NCI-H2081 treated with DMSO at 0.1 percent for 48 hours (cell line): ENCODE data around the gene NUSAP1.
"Not testable (repeated sequence)": the region's sequence is repeated elsewhere in the genome, so short reads cannot be mapped to it uniquely, and the experiment has no call there.

Experiments used
- DNase-seq: peaks from one replicate; lab custom pipeline; 2025; lab: John Stamatoyannopoulos, UW

The NUSAP1 gene

DNA sequence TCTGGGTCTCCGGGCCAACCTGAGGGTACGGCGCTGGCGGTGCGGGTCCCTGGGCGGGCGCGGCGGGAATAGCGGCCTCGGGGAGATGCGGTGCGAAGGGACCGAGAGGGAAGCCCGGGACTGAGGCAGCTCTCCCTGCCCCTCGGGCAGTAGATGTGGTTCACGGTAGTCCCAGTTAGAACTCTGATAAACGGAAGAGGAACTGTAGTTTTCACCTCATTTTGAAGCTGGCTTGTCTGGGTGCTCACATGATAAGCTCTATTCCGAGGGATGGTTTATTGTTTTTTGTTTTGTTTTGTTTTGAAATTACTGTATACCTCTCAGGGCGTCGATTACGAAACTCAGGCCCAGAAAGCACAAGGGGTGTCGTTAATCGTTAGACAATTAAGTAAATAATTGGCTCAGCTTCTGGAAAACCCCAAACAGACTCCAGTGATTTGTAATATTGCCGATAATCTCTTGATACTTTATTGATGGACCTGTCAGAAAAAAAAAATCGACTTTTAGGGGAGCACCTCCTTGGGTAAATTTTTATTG is 413 bp downstream of the NUSAP1 start:
- DNase-seq = no peak

DNA sequence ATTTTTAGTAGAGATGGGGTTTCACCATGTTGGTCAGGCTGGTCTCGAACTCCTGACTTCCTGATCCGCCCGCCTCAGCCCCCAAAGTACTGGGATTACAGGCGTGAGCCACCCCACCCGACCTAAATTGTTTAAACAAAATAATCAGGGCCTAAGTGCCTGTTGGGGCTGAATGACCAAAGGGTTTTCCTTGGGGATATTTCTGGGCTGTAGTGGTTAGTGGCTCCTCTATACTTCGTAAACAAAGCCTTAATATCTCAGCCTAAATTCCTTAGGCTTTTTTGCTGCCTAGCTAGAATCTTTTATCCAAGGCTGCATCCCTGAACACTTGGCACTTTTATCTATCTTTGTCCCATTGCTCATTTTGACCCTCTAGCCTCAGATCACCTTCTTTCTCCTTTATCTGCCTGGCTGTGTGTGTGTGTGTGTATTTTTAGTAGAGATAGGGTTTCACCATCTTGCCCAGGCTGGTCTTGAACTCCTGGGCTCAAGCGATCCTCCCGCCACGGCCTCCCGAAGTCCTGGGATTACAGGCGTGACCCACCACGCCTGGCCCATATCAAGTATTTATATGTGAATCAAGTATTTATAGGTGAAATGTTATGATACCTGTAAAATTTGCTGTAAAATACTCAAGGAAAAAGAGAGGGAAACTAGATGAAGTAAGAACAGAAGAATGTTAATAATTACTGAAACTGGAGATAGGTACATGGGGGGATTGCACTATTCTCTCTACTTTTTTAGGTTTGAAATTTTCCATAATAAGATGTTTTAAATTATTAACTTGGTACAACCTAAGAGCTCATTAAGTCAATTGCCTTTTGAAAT is 1.8 kb downstream of the NUSAP1 start:
- no peak for DNase-seq

DNA sequence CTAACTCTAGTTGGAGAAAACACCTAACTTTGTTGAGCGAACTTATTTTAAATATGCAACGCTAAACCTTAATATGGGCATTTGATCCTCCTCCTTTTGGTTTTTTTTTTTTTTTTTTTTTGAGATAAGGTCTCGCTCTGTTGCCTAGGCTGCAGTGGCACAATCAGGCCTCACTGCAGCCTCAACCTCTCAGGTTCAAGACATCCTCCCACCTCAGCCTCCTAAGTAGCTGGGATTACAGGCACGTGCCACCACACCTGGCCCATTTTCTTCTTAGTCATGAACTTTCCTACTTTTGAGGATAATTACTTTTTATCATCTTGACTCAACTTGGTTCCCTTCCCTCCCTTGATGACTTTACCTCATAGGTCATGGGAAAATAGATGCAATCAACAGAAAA is 3.9 kb downstream of the NUSAP1 start:
- DNase-seq = no peak

DNA sequence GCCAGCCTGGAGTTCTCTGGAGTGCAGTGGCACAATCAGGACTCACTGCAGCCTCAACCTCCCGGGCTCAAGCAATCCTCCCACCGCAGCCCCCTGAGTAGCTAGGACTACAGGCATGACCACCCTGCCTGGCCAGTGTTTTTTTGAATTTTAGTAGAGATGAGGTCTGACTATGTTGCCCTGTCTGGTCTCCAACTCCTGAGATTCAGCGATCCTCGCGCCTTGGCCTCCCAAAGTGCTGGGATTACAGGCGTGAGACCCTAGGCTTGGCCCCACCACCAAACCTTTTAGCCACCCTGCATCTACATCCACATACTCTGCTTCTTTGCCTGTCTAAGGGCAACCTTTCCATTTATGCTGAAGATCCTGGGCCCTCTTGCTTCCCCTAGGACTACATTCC is 4.4 kb downstream of the NUSAP1 start:
- no peak for DNase-seq

DNA sequence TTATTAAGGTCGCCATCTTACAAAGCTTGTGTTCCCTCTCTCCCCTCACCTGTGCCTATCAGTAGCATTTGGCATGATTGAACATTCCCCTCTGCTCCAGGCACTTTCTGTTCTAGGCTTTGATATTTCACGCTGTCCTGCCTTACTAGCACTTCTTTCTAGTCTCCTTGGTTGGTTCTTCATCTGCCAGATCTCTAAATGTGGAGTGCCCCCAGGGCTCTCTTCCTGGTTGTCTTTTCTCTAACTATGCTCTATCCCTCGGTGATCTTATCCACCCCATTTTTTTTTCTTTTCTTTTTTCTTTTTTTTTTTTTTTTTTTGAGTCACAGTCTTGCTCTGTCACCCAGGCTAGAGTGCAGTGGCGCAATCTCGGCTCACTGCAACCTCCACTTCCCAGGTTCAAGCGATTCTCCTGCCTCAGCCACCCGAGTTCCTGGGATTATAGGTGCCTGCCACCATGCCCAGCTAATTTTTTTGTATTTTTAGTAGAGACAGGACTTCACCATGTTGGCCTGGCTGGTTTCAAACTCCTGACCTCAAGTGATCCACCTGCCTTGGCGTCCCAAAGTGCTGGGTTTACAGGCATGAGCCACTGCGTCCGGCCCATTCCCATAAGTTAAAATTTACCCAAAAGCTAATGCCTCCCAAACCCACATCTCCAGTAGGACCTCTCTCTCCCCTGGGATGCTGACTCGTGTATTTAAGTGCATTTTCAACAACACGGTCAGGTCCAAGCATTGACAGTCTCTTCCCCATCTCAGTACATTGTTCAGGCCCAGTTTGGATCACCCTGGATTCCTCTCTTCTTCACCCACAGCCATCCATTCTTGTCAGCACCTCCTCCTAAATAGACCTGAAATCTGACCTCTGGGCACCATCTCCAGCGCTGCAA is 5.2 kb downstream of the NUSAP1 start:
- no peak for DNase-seq

DNA sequence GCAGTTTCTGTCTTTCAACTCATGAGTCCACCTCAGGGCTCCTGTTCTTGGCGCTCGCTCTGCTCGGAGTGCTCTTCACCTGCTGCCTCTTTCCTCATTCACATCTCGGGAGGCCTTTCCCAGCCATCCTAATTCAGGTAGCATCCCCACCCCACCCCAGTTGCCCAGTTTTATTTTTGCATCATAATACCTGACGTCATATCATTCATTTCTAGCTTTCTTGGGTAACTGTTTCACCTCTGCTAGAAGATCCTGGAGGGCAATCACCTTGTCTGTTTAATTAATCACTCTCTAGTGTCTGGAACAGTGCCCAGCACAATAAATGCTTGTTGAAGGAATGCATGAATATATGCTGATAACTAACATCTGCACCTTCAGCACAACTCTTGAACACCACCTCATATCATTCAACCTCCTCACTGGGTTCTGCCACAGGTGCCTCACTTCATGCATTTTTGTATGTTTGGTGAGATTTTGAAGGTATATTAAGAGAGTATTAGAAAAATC is 7.6 kb downstream of the NUSAP1 start:
- DNase-seq = no peak

DNA sequence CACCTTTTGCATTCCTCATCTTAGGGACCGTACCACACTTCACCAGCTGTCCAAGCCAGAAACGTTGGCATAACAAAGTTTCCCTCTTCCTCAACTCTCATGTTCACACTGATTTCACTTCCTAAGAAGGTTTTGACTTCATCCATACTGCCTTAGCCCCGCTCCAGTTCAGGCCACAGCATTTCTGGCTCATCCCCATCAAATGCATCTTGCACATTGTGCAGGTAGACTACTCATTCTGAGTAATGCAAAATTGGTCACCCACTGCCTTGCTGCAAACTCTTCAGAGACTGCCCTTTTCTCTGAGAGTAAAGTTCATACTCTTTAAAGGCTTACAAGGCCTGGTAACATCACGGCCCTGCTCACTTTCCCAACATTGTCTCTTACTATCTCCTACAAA is 8.8 kb downstream of the NUSAP1 start:
- DNase-seq = no peak

DNA sequence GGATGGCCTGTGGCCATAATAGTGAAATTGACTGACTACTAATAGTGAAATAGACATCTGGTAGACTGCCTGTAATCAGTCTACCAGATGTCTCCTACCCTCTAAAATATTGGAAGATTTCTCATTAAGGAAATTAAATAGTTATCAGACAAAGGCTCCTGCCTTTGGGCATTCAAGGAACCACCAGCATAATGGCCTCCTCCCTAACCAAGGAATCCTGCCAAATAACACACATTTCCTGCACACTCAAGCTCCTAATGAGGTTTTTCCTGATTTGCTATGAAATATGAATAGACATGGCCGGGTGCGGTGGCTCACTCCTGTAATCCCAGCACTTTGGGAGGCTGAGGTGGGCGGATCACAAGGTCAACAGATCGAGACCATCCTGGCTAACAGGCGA is 14.6 kb downstream of the NUSAP1 start:
- DNase-seq = no peak

DNA sequence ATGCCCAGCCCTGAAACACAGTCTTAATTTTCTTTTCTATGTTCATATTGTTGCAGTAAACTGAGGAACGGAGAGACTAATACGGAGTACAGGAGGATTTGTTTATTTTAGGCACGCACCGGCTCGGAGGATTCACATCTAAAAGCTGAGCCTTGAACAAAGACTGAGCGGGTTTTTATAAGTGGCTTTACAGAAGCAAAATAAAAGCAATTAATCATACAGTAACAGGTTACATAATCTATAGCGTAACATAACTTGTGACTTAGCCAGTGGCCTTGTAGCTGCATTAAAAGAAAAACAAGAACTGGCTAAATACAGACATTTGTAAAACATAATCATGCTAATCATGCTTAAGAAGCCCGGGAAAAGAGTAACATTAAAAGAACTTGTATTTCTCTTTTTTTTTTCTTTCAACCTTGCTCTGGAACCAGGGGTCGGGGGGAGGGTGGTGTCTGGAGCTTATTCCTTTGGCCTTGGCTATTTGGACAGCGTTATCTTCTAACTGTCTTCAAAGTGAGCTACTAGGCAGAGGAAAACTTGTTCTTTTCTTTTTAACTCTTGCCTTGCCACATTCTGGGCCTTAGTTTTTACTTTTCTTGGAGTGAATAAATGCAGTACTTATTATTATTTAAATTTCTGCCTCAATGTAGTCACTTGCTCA is 17.5 kb downstream of the NUSAP1 start:
- no peak for DNase-seq

DNA sequence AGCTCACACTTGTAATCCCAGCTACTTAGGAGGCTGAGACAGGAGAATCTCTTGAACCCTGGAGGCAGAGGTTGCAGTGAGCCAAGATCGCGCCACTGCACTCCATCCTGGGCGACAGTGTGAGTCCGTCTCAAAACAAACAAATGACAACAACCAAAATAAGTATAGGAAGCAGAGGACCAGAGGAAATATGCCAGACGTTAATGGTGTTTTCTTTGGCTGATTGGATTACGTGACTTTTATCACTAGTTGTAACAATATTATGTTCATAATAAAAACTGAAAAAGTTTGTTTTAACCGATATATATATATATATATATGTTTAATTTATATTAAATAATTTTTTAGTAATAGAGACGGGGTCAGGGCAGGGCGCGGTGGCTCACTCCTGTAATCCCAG is 21.7 kb downstream of the NUSAP1 start:
- DNase-seq = no peak

DNA sequence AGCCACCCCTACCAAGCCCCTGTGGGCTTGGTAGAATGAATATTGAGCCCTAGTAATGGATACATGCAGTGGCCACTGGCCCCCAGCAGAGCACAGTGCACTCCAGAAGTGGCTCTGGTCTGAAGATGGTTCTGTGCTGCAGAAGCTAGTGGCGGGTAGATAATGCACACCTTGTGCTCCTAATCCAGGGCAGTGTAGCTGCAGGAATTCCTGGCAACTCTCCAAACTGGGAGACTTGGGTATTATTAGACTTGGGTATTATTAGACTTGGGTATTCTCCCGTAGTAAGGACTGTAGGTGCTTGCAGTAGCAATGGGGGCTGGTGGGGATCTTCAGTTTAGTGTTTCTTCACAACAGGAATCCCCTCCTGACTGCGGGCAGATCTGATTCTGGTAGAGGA is 34.7 kb downstream of the NUSAP1 start:
- no peak for DNase-seq

DNA sequence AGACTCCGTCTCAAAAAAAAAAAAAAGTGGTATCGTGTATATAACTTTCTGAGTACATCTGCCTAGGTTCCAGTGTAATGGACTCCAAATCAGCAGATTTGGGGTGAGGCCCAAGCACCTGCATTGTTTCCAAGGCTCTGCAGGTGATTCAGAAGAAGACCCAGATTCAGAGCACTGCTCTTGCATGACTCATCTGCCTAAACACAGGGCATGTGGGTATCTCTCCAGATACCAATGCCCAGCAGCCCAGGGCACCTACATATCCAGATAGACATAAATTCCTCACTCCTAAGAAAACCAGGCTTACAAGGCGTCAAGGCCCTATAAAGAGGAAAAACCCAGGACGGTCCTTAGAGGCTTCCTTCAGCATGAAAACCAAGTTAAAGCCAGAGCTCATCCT is 45.3 kb downstream of the NUSAP1 start:
- DNase-seq = no peak

DNA sequence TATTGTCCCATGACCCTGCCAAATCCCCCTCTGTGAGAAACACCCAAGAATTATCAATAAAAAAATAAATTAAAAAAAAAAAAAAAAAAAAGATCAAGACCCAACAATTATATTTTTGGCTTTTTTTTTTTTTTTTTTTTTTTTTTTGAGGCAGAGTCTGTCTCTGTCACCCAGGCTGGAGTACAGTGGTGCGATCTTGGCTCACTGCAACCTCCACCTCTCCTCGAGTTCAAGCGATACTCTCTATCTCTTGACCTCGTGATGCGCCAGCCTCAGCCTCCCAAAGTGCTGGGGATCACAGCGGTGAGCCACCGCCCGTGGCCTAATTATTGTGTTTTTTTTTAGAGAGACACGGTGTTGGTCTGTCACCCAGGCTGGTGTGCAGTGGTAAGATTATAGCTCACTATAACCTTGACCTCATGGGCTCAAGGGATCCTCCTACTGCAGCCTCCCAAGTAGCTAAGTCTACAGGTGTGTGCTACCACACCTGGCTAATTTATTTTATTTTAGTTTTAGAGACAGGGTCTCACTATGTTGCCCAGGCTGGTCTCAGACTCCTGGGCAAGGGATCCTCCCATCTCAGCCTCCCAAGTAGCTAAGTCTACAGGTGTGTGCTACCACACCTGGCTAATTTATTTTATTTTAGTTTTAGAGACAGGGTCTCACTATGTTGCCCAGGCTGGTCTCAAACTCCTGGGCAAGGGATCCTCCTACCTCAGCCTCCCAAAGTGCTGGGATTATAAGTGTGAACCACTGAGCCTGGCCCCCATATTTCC is 51.5 kb downstream of the NUSAP1 start:
- not testable (repeated sequence) for DNase-seq

DNA sequence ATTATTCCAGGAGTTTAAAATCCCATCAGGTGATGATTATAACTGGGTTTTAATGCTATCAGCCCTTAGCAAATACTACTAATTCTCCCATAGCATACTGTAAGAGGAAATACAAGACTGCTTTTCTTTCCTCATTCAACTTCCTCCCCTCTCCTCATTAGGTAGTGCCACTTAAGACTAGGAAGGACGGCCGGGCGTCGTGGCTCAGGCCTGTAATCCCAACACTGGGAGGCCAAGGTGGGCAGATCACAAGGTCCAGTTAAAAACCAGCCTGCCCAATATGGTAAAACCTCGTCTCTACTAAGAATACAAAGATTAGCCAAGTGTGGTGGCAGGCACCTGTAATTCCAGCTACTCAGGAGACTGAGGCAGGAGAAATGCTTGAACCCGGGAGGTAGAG is 55.0 kb downstream of the NUSAP1 start:
- no peak for DNase-seq

DNA sequence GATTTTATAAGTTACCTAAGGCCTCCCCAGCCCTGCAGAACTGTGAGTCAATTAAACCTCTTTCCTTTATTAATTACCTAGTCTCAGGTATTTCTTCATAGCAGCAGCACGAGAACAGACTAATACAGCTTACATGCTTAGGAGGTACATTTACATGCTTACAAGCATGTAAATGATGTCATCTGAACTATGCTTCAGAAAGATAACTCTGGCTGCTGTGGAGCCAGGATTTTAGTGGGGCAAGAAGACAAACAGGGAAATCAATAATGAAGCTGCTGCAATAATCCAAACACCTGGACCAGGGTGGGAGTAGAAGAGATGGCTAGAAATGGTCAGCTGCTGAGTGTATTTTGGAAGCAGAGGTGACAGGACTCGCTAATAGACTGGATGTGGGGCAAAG is 60.0 kb downstream of the NUSAP1 start:
- no peak for DNase-seq

DNA sequence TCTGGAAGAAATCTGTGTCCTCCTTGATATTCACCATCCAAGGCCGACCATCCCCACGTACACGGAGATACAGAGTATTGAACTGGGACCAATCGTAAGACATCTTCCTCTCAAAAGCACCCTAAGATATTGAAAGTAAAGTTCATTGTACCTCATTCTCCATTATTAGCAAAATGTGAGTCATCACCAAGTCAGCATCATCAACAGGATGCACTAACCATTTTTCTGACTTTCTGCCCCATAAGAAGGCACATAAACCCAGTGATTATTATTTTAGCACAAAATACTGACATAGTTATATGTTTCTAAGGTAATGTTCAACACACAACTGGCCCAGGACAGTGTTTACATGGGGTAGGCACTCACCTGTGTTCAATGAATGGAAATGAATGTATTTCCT is 62.2 kb downstream of the NUSAP1 start:
- no peak for DNase-seq

DNA sequence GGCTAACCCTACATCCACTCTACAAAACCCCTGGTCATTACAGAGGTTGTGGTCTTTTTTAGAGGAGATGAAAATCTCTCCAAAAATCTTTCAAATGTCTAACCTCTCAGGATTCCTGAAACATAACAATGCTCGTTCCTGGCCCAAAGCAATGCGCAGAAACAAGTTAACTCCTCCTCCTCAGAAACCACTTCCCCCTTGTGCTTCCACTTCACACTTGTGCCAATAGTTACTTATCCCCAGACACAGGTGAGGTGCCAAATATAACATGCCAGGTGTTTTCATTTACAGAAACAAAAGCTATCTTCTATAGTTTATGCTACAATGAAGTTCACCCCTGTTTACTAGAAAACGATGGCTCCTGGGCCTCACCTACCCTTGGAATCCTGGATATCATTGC is 63.4 kb downstream of the NUSAP1 start:
- DNase-seq = no peak

DNA sequence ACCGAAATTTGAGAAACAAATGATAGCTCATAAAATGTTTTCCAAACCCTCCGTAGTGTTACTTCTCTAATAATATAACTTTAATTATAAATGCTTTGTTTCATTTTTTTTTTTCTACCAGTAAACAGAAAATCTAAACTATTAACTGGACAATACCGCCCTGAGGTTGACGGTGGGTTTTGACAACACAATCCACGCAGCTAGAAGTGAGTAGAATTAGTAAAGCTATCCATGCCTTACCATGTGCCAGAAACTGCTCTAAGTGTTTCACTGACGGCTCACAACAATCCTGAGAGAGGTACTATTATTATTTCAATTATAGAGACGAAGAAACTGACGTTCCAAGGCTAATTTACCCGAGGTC is 69.2 kb downstream of the NUSAP1 start:
- DNase-seq = no peak

DNA sequence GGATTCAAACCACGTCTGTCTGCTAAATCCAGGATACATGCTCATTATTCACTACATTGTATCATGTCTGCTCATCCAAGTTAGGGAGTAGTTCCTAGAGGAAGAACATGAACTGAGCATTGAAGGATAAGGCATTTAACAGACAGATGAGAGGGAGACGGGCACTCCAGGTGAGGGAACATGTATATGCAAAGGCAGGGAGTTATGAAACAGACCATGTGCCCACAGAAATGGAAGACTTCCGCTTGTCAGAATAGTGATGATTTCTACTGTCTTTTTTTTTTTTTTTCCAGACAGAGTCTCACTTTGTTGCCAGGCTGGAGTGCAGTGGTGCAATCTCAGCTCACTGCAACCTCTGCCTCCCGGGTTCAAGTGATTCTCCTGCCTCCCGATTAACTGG is 74.7 kb downstream of the NUSAP1 start:
- no peak for DNase-seq

DNA sequence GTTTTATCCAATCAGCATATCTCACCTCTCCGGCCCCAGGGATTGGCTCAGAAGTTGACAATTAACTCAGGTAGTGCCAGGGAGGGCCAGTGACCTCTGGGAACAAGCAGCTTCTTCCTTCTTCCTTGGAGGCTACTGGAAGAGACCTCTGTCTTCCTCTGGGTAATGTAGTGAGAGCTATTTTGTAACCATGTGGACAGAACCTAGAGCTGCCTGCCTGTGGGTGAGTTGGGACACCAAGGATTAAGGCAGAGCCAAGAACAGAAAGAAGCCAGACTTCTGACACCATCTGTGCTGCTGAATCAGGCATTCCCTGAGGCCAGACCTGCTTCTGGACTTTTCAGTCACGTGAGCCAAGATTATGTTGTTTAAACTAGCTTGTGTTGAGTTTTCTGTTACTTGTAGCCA is 75.6 kb downstream of the NUSAP1 start:
- no peak for DNase-seq

DNA sequence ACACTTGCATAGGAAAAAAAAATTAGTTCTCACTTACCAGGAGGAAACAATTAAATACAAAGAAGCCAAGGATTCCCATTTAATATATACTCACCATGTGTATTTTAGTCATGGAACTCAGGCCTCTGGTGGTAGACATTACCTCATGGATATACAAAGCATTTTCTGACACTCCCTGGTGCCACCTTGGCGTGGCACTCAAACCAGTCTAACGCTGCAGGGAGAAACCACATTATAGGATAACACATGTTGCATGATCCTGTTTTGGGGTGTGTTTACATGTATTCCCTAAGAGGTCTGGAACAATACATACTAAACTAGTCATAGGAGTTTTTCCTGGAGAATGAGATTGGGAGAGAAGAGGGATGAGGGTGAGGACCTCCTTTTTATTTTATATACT is 78.3 kb downstream of the NUSAP1 start:
- DNase-seq = no peak

DNA sequence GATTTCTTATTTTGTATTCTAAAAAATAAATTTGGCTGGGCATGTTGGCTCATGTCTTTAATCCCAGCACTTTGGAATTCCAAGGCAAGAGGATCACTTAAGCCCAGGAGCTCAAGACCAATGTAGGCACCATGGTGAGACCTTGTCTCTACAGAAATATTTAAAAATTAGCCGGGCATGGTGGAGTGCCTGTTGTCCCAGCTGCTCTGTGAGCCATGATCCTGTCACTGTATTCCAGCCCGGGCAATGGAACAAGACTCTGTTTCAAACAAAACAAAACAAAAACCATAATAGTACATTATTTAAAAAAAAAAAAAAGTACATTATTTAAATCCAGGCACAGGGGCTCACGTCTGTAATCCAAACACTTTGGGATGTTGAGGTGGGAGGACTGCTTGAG is 78.8 kb downstream of the NUSAP1 start:
- DNase-seq = no peak
